Cerebellar nuclear complex (tissue), 1 donor: Measurements from ENCODE around the gene PARD3.
"Not testable (repeated sequence)": the region's sequence is repeated elsewhere in the genome, so short reads cannot be mapped to it uniquely, and the experiment has no call there.

Experiments
- DNase-seq, 2 experiments: peaks; one replicate each; lab custom pipeline; 2025; lab: John Stamatoyannopoulos, UW

Gene PARD3

DNA sequence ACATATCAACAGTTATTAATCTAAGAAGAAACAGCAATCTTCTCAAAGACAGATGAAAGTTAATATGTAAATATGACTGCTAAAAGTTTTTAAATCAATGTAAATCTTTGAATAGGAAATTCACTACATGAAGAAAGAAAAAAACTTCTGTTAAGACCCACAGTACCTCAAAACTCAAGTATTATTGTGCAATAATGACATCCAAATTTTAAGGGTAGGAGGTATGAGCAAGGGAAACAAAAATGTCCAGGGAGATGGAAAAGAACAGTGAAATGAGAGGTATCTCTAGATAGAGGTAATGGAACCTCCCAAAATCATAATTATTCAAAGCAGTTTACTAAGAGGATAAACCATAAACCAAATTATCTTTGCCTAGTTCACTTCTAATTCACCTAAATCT lies 436.8 kb downstream of the PARD3 start:
- no peak for DNase-seq

DNA sequence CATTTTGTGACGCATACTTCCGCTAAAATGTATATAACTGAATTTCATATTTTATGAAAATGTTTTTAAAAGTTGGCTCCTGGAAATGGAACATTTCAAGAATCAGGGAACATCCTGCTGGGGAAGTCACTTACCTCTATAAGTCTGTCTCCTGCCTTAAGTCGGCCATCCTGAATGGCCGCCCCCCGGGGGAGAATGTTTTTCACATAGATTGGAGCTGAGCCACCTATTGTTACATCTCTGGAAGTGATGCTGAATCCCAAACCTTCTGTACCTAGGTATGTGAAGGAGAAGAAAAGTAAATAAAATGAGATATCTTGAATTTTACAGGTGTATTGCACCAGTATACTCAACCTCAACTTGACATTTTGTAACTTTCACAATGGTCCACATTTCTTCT lies 437.3 kb downstream of the PARD3 start:
- no peak for DNase-seq

DNA sequence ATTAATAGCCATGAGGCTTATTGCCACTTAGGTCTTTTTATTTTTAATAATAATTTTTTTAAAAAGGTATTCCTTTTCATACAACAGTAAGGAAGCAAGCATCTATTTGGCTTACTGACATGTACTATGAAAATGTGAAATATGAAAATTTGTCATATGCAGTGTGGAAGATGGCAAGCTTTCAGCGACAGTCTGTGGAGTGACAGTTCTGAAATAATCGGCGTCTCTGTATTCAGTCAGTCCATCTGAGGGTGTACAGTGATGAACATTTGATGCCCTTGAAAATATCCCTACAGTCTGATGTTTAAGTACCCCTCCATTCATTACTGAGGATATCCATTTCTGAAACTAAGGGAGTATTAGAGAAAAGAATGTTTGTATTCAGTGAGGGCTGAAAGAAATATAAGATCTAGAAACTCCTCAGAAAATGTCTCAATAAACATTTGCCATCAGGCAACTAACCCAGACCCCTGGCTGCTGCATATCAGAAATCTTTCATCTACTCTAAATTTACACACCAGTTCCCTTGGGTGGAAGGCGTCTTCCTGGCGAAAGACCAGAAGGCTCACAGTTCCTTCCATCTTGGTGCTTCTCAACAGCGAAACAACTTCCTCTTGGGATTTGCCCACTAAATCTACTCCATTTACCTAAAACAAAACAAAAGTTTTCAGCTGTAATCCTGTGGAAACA lies 440.6 kb downstream of the PARD3 start:
- DNase-seq, result no peak

DNA sequence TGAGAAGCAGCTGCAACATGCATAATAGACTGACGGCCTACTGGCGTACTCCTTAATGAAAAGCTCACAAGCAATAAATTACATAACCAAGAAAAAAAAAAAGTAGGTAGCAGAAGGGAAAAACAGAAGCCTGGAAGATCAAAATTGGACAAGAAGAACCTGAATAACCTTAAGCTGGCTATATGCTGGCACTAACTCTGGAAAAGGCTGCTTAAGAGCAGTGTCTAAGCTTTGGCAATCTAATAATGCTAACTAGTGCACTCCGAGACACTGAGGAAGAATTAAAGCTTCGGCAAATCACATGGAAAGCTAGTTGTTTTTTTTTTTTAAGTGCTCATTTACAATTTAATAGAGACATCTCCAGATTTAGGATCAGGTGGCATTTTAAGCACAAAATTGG lies 441.9 kb downstream of the PARD3 start:
- DNase-seq, result no peak

DNA sequence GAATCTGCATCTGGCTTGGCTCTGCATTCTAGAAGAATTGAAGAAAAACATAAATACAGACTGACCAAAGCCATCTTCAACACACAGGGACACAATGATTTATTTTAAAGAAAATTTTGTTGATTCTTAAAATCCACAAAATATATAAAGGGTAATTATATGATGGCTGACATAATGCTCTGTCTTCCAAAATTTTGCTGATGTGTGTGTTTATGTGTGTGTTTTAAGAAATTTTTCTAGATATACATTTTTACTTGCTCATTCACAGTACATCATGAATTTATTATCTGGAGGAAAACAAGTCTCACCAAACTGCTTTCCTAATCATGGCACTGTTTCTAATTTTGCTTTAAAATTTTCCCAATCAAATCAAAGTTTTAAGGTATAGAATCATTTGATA lies 442.6 kb downstream of the PARD3 start:
- DNase-seq, result no peak

DNA sequence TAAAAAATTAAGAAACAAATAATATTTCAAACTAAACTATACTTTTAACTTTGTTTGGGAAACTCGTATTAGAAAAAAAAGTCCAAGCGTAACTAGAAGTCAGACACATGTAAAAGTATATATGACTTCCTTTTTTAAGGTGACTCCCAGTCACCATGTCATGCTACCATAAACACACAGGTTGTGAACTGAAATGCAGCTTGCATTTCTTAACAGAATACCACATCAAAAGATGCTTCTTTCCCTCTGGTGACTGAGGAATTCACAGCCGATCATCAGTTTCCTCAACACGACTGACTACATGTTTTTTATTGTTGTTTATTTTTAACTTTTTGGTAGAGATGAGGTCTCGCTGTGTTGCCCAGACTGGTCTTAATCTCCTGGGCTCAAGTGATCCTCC lies 445.0 kb downstream of the PARD3 start:
- no peak for DNase-seq

DNA sequence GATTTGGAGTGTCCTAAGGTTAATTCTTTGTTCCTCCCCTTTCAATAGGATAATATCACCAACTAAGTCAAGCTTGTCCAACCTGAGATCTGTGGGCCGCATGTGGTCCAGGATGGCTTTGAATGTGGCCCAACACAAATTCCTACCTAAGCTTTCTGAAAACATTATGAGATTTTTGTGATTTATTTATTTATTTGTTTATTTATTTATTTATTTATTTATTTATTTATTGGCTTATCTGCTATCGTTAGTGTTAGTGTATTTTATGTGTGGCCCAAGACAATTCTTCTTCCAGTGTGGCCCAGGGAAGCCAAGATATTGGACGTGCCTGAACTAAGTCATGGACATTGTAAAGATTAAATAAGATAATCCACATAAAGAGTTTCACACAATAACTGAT lies 446.0 kb downstream of the PARD3 start:
- no peak for DNase-seq

DNA sequence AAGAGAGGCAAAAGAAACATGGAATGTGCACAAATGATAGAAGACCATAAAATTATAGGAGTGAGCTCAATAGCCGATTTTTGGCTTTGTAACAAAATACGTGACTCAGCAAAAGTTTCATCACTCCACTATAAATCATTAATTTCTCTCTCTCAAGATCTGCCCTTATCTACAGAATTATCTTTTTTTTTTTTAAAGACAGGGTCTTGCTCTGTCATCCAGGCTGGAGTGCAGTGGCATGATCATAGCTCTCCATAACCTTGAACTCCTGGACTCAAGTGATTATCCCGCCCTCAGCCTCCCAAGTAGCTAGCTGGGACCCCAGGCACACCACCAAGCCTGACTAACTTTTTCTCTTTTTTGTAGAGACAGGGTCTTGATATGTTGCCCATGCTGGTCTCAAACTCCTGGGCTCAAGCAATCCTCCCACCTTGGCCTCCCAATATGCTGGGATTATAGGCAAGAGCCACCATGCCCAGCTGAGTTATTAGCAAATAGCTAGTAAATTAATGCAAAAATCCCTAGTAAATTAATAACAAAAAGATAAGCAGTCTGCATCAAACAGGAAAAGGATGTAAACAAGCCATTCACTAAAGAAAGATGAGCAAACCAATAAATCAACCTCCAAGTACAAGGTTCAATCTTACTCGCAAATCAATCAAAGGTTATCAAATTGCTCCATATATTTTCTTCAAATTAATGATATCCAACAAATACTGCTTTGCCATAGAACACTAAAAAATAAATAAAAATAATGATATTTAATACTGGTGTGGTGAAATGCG lies 450.7 kb downstream of the PARD3 start:
- no peak for DNase-seq

DNA sequence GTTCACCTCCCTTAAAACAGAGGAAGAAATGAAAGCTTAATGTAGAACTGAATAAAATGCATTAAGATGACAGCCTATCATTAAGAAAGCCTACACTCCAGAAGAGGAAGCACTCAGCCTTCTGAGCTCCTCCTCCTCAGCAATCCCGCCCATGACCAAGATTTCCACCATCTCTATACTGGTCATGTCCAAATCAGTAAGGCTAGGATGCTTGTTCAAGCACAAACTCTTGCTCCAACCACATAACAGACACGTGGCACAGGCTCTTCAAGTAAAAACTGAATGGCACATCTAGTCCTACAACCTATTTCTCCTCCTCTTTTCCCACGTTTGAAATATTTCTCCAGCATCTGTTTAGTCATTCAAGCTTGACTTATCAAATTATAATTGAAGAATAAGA lies 454.1 kb downstream of the PARD3 start:
- no peak for DNase-seq

DNA sequence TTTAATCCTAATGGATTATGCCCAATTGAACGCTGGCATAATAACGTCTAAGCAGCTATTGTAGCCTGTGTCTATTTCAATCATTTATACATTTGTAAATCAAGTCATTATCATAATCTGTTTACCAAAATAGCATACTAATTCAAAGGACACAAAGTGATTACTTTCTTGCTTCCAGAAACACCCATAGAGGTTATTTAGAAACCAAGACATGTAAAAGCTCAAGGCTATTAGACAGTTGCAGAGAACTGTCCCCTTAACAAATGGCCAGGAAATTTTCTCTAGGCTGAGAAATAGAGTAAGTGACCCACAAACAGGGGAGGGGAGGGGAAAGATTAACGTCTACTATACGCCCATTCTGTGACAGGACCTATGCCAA lies 455.7 kb downstream of the PARD3 start:
- no peak for DNase-seq

DNA sequence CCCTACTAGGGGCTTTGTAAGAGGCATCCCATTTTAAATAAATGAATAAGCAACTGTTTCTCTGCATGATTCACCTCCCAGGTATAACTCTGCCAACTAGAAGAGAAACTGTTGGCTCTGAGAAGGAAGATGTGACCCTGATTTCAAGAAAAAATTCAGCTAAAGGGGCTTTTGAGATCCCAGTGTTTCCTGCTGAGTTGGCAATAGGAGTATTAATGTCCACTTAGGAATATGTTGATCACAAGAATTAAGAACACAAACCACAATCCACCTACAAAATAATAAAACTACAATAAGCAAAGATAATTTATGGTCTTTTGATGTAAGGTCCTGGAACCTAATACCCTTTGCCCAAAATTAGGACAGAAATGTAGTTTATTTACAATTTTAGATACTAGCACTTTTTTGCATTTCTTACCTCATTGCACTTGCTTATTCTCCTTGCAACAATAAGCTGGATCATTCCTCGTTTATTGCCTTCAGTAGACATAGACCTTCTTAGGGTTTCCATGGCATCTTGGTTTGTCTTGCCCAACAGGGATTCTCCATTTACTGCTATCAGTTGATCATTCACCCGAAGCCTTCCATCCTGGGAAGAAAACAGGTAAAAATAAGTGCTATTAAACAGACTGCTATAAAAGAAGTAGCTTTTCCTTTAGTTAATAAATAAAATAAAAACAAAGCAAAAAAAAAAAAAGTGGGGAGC lies 456.2 kb downstream of the PARD3 start:
- no peak for DNase-seq

DNA sequence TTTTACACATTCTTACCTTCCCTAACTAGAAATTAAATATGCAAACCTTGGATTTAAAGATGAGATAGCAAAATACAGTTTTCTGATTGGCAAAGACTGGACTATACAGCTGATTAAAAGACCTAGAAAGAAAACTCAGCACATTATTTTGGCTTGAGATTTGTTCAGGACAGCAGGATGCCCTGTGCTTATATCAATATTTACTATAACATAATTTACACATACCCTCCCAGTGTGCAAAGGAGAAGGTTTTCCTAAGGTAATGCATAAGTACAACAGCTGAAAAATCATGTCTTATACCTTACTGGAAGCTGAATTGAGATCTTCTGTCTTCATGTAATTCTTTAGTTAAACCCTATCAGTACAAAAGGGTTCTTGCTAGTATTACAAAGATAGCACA lies 458.6 kb downstream of the PARD3 start:
- DNase-seq, result no peak

DNA sequence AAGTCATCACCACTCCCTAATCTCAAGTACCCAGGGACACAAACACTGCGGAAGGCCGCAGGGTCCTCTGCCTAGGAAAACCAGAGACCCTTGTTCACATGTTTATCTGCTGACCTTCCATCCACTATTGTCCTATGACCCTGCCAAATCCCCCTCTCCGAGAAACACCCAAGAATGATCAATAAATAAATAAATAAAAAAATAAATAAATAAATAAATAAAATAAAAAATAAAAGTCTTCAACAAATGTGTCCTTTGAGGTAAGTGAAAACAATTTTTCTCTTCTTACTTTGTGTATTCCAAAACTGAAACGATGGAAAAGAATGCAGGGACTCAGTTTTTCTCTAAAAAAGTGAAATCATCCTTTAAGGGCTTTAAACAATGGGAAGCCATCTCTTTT lies 461.6 kb downstream of the PARD3 start:
- not testable (repeated sequence) for DNase-seq

DNA sequence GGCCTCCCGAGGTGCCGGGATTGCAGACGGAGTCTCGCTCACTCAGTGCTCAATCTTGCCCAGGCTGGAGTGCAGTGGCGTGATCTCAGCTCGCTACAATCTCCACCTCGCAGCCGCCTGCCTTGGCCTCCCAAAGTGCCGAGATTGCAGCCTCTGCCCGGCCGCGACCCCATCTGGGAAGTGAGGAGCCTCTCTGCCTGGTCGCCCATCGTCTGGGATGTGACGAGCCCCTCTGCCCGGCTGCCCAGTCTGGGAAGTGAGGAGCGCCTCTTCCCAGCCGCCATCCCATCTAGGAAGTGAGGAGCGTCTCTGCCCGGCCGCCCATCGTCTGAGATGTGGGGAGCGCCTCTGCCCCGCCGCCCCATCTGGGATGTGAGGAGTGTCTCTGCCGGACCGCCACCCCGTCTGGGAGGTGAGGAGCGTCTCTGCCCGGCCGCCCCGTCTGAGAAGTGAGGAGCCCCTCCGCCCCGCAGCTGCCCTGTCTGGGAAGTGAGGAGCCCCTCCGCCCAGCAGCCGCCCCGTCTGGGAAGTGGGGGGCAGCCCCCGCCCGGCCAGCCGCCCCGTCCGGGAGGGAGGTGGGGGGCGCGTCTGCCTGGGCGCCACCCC lies 462.4 kb downstream of the PARD3 start:
- DNase-seq, result not testable (repeated sequence)

DNA sequence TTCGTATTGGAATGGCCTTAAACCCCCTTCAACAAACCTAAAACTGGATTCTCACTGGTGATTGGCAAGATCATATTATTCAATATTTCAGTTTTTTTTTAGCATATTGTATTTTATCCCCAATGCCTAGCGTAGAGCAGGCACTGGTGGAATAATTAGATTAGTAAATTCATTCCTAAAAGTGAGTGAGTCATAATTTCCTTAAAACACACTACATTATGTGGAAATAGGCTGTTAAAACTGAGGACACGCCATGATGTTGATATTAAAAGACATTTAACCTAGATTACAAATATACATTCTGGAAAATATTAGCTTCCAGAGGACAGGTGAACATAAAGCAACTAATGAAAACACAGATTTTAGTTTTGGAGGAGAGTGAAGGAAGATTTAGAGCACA lies 463.9 kb downstream of the PARD3 start:
- DNase-seq, result no peak

DNA sequence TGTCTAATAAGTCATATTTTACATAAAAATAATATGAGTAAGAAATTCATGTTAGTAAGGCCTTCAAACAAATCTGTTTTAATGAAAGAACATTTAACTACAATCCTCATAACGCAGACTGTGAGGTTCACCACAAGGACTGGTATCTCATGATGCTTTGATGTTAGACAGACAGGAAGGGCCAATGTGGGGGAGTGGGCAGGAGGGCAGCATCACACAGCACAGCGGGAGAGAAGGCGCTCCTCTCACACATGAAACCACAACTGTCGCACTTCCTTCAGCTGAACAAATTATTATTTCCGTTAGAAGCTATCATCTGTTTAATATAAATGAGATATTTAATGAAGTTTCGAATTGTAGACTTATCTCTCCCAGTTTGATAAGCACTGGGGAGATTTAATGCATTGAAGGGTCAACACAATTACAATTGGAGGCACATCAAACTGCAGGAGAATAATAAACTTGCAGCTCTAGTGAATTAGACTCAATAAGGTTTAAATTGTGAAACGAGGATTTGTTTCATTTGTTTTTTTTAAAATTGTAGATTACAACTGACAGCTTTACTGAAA lies 466.1 kb downstream of the PARD3 start:
- no peak for DNase-seq

DNA sequence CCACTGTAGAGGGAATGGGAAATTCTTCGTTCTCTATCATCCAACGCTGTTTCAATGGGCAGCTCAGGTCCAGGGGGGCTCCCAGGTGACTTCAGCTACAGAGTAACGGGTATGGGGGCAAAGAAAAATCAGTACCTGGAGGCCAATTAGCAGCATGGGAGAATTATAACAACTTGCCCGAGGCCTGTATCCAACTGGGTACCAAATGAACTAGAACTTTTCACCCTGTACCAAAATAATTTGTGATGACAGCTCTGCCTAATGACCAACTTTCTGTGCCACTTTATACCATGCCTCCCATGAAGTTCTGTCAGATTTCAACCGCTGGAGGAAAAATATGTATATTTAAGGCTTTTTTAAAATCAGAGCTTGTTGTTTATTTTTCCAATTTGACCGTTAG lies 467.1 kb downstream of the PARD3 start:
- no peak for DNase-seq

DNA sequence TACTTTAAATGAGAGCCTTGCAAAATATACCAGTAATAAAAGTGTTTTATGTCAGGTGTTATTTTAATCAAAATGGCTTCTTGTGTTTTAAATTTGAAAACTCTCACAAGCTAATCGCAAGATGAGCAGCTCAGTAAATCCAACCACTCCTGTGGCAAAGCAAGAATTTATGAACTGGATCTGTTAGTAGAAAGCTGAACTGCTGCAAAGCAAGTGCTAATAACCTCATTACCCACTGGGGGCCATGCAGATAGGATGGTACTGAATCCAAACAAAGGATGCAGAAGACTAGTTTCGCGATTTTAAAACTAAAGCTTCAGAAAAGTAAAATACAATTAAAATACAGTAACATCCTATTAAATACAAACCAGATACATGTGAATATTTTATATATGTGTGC lies 468.0 kb downstream of the PARD3 start:
- DNase-seq, result no peak

DNA sequence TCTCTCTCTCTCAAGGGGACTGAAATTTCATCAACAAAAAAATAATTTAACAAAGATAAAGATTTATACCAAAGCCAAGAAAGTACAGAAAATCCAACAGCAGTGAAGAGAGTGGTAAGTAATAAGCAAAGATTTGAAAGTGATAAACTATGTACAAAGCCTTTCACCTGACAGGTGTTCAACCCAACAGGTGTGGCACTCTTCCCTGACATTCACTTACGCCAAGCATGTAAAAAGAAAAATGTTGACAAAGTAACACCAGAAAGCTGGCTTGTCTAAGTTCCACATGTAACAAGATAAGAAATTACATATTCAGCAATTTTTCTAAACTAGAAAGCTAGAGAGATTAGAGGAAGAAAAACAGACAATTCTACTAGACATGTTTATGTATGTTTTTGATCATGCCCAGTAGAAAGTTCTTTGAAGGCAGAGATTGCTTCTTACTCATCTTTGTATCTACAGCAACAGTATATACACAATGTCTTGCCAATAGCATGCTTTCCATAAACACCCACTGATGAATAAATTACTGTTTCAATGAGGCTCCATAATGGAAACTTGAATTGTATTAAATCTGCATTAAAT lies 468.5 kb downstream of the PARD3 start:
- no peak for DNase-seq

DNA sequence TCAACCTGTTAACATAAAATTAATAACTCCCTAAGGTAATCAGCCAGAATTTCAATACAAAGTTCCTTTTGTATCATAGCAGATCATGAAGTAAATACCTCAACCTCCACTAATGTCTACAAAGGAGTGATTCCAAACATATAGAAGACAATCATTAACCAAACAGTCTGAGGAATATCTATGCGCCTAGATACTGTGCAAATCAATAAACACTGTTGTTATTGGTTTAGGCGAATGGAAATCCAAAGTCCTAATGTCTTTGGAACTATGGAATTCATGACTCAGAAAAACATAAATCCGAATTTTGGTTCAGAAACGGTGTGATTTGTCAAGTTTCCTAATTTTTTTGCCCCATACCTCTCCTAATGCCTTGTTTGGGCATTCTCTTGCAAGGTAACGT lies 469.7 kb downstream of the PARD3 start:
- no peak for DNase-seq

DNA sequence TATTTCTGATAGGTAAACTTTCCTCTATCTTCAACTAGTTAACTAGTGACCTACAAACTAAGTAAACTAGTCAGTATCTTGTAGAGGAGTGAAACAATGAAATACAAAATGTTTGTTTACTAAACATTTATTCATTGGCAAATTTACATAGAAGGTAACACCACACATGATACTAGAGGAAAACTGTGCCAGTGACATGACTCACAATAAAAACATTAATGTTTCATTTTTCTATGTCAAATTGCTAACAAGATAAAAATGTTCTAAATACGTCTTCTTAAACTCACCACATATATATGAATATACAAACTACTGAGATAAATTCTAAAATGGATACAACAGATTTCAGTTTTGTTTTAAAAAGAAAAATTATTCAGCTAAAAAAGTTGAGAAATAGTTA lies 471.3 kb downstream of the PARD3 start:
- DNase-seq, result no peak

DNA sequence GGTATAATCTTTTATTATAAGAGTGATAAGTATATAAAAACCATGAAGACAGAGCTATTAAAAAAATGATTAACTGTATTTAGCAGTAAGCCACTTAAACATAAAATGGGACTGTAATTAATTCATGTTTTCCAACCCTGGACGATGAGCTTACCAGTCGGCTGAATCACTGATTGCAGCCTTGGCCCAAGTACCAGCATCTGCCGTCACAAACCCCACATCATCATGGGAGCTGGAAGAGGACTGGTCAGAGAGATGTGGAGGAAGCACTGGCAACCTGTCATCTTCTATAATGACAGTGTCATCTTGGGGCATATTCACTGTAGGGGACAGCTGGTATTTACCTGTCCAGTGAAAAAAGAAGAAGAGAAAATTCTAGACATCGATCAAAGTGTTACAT lies 473.6 kb downstream of the PARD3 start:
- DNase-seq, result no peak
